H54 (cell line): ENCODE results near the gene KIF18B.

Source experiments
- DNase-seq: peaks from one replicate; pipeline ENCODE4 v3.0.0; 2011; ENCODE audit warnings: low spot score, mixed read lengths; ENCODE audit not compliant: insufficient read length
- FAIRE-seq: peaks from 3 replicates; lab custom pipeline; 2011; peaks lifted over from hg19 to GRCh38; lab: Jason Lieb, UNC
- POLR2A ChIP-seq: IDR thresholded peaks from 2 replicates; pipeline ENCODE4 v1.6.1; 2011; ENCODE audit warnings: low read depth, mild to moderate bottlenecking, low read length

The KIF18B gene

GRCh38 chr17:44906010-44906646 lies 41.4 kb downstream of the KIF18B start:
- FAIRE-seq (peak; percentile 69), DNase-seq (peak; percentile 99)
- TF ChIP-seq POLR2A: no peak

- no peak for FAIRE-seq
- no peak for TF ChIP-seq POLR2A
- no peak for DNase-seq
These were observed 42.3 kb downstream of the KIF18B start for GRCh38 chr17:44905006-44906000.

- FAIRE-seq (no peak), DNase-seq (no peak)
- TF ChIP-seq POLR2A: no peak
These were observed 43.3 kb downstream of the KIF18B start for GRCh38 chr17:44904001-44904984.

GRCh38 chr17:44903012-44903685 lies 44.4 kb downstream of the KIF18B start:
- FAIRE-seq: no peak
- DNase-seq: no peak
- no peak for TF ChIP-seq POLR2A

GRCh38 chr17:44902135-44902760 lies 45.3 kb downstream of the KIF18B start:
- DNase-seq (no peak), FAIRE-seq (no peak)
- TF ChIP-seq POLR2A: no peak

- FAIRE-seq: peak; percentile 55
- peak; percentile 84 for DNase-seq
- TF ChIP-seq POLR2A: no peak
These were observed 46.1 kb downstream of the KIF18B start for GRCh38 chr17:44901411-44901921.

- peak; percentile 86 for DNase-seq
These were observed 46.7 kb downstream of the KIF18B start for GRCh38 chr17:44900894-44901293.

GRCh38 chr17:44899074-44899782 lies 48.3 kb downstream of the KIF18B start, which contains the start of gene EFTUD2:
EFTUD2 (minus strand) TSS chr17:44899445; CDS start chr17:44894521, 4,924 bp downstream.
- FAIRE-seq: peak; percentile 6
- TF ChIP-seq POLR2A: peak; percentile 85
- DNase-seq: peak; percentile 95

More at GRCh38 chr17:44900894-44901293, 46.7 kb downstream of the KIF18B start:
- TF ChIP-seq POLR2A: no peak
- FAIRE-seq: peak; percentile 53

GRCh38 chr17:44898768-44899073 lies 48.9 kb downstream of the KIF18B start:
- no peak for FAIRE-seq
- no peak for TF ChIP-seq POLR2A
- DNase-seq: no peak

GRCh38 chr17:44894642-44895041 lies 52.9 kb downstream of the KIF18B start:
- no peak for FAIRE-seq
- DNase-seq: no peak
- no peak for TF ChIP-seq POLR2A

- FAIRE-seq: no peak
- TF ChIP-seq POLR2A: no peak
- DNase-seq: no peak
These were observed 55.3 kb downstream of the KIF18B start for GRCh38 chr17:44892250-44892649.
